Stimulated activated CD4-positive, alpha-beta T cell treated with anti-CD3 and anti-CD28 coated beads, Interleukin-4, amount 100 ng/mL, for 24 hours (primary cell): ENCODE measurements around the gene POU2F1.
"Not testable (repeated sequence)": the region's sequence is repeated elsewhere in the genome, so short reads cannot be mapped to it uniquely, and the experiment has no call there.

Source experiments
- DNase-seq: peaks from one replicate; pipeline ENCODE4 v3.0.0-alpha.2; 2020

Gene POU2F1

DNA sequence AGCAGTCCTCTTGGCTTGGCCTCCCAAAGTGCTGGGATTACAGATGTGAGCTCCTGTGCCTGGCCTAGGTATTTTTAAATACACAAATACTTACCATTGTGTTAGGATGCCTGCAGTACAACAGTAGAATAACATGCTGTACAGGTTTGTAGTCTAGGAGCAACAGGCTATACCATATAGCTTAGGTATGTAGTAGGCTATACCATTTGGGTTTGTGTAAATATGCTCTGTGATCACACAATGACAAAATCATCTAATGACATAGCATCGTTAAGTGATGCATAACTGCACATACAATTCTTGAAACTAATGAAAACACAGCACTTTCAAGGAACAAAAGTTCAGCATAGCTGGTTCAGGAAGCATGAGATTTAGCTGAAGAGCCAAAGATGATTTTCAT, 12.7 kb downstream of the POU2F1 start:
- DNase-seq = no peak

DNA sequence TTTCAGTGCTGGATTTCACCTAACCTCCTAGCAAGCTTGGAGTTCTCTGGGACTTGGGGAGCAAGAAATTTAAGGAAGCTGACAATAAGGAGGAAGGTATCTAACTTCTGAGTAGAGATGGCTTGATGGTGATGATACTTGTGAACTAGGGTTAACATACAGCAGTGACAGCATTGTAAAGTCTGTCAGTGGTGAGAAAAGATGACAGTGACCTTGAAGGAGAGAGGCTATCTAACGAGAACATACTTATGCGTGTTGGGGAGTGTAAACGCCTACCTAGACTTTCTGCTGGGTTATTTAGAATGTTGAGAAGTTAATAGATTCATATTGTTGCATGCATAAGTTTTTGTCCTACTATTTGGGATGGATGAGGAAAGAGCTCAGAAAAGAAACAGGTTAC, 16.3 kb downstream of the POU2F1 start:
- no peak for DNase-seq

DNA sequence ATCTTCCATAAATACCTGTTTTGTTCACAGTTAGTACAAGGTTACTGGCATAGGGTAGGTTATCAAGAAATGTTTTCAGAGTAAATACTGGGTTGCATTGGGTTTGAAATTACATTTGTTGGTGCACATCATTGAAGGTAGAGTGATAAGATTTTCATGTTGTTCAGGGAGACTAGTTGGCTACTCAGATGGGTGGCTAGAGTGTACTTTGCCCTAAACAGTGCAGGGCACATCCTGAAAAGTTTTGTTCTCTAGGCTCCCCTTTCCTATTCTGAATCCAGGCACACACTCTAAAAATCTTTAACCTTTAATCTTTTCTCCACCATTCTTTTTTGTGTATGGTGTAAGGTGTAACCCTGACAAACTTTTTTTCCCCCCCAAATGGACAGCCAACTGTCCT, 18.0 kb downstream of the POU2F1 start:
- DNase-seq = no peak

DNA sequence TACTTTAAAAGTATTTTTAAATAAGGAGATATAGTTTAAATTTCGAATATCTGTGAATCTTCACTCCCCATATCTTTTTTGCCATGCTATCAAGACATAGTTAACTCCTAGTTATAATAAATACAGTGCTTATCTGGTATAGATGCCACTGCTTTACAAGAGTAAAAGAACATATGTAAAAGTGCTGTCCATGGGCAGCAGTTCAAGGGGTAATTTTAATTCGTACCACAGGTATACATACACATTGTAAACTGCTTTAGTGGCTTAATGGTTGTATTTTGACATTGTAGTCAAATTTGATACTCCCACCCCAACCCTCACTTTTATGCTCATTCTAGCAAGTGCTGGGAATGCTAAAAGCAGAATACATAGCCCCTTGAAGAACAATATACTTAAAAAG, 18.6 kb downstream of the POU2F1 start:
- DNase-seq = no peak

DNA sequence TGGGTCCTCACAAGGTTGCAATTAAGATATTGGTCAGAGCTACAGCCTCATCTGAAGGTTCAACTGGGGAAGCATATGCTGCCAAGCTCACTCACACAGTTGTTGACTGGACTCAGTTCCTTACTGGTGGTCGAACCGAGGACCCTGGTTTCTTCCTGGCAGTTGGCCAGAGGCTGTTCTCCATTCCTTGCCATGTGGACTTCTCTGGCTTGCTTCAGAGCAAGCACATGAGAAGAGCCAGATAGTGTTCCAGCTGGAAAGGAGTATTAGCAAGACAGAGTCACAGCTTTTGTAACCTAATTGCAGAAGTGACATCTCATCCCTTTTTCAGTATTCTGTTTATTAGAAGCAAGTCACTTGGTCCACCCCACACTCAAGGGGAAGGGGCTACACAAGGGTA, 23.6 kb downstream of the POU2F1 start:
- no peak for DNase-seq

DNA sequence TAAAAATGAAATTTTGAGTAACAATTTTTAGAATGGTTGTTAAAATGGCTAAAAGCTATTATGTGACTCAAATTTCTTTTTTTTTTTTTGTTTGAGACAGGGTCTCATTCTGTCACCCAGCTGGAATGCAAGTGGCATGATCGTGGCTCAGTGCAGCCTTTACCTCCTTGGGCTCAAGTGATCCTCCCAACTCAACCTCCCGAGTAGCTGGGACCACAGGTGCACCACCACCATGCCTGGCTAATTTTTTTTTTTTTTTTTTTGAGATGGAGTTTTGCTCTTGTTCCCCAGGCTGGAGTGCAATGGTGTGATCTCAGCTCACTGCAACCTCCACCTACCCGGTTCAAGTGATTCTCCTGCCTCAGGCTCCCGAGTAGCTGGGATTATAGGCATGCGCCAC, 24.5 kb downstream of the POU2F1 start:
- DNase-seq = not testable (repeated sequence)

- DNase-seq = no peak
Observed at GRCh38 chr1:167246971-167247370, 26.3 kb downstream of the POU2F1 start.

DNA sequence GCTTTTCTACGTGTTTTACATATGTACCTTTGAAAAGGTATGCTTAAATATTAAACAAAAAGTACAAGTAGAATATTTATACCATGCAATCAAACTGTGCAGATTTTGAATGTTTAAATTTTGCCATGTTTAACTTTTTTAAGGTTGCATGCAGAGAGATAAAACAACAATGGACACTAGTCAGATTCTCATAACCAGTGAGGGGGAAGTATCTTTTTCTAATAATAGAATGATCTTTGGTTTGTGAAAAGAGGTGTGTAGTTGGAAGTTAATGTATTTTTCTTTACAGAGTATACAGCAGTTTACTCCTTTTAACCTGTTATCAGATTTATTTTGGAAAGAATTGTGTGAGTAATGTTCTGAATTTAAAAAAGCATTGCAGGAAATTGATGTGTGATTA, 27.1 kb downstream of the POU2F1 start:
- no peak for DNase-seq

- no peak for DNase-seq
Observed at GRCh38 chr1:167248707-167249642, 28.3 kb downstream of the POU2F1 start.

GRCh38 chr1:167249702-167250101, 29.0 kb downstream of the POU2F1 start:
- no peak for DNase-seq

GRCh38 chr1:167250482-167250881, 29.8 kb downstream of the POU2F1 start:
- DNase-seq = no peak

- DNase-seq = no peak
Observed at GRCh38 chr1:167251472-167251871, 30.8 kb downstream of the POU2F1 start.

- DNase-seq = no peak
Observed at GRCh38 chr1:167252986-167253385, 32.3 kb downstream of the POU2F1 start.

DNA sequence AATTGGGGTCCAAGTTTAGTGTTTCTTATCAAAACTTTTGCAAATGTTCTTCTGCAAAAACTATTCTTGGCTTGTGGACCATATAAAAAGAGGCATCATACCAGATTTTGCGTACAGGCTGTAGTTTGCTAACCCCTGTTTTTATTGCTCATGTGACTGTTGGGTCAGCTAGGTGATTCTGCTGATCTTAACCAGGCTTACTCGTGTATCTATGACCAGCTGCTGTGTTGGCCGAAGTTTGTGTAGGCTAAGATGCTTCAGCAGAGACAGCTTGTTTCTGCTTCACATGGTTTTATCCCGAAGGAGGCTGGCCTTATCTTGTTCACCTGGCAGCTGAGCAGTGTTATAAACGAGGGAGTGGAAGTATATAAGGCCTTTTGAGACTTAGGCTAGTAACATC, 38.2 kb downstream of the POU2F1 start:
- no peak for DNase-seq

DNA sequence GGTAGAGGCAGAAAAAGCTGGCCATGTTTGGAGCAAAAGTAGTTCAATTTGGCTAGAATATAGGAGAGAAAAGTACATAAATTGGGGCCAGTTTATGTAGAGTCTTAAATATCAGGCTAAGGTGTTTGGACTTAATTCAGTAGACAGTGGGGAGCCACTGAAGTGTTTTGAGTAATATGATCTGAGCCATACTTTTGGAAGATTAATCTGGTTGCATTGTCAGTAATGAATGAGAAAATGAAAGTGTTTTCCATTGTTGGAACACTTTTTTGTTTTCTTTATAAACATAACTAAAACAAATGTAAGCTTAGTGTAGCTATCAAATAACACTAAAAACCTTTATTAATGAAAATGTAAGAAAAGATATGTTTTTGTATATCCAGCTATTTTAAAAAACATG, 42.1 kb downstream of the POU2F1 start:
- DNase-seq = no peak

GRCh38 chr1:167263344-167263743, 42.7 kb downstream of the POU2F1 start:
- no peak for DNase-seq

DNA sequence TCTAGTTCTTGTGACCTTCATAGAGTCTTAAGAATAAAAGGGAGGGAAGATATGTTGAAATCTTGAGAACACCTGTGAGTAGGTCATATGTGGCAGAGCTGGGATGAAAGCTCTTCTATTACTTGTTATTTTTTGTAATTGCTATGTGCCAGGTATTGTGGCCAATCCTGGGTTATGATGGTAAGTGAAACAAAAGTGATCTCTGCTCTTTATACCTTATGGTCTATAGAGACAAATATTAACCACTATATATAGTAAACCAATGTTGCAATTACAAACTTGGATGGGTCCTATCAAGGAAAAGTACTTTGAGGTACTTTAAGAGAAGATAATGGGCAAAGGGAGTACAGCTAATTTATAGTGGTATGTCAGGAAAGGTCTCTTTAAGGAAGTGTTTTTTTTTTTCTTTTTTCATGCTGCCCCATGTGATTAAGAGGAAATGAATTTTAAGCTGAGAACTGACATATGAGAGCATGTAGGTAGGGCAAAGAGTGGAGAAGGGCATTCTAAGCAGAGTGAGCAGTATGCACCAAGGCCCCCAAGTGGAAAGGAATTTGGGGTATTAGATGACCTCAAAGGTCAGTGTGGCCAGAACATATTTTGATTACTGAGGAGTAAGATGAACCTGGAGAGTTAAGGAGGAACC, 43.3 kb downstream of the POU2F1 start:
- DNase-seq = no peak

DNA sequence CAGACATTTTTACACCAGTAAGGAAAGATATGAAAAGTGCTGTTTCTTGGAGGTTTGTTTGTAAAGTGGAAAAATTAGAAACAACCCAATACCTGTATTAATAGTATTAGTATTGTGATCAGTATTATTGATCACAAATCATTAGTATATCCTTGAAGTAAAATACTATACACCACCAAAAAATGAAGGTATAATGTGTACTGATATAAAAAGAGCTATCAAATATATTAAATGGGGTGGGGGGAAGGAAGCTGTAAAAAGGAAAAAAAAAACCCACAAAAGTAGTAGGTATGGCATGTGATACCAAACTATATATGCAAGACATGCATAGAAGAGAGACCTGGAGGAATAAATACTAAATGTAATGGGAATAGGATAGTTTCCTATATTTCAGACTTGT, 46.3 kb downstream of the POU2F1 start:
- no peak for DNase-seq

- no peak for DNase-seq
Observed at GRCh38 chr1:167268347-167268787, 47.7 kb downstream of the POU2F1 start.

DNA sequence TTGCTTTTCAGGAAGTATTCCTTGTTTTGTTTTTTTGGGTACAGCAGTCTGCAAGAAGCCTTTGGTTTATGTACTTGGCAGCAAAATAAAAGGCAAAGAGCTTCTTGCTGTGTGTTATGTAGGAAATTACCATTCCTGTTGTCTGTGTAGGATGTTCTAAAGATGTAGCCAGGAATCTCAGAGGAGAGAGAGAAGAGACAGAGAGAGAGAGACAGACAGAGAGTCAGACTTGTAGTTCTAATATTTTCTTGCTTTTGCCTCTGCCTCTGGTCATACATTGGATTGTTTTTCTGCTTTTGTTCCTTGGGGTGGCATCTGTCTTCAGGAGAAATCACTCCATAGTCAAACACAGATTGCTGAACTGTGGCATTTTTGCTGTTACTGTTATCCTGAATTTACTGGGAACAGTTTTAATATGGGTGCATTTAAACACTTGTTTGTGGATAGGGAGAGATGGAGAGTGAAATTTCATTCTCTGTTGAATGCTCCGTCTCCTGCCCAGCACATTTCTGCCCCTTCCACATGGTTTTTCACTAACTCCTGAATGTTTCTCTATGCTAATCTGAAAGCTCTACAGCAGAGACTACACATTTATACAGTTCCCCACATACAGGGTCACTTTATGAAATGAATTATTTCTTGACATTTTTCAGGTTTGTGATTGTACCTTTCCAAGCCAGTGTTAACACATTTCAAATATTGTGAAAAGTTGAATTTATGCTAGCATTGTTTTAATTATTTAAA, 49.8 kb downstream of the POU2F1 start:
- DNase-seq = no peak

GRCh38 chr1:167272369-167272957, 51.8 kb downstream of the POU2F1 start:
- DNase-seq = no peak

- DNase-seq = no peak
Observed at GRCh38 chr1:167273027-167273800, 52.5 kb downstream of the POU2F1 start.
